ENCODE measurements around the gene ERVW-1. TPM values are rescaled to one million over a fixed set of nuclear protein-coding genes. Genes with fewer than 3 reads are reported as not detected.

ERVW-1 gene
- not detected in 2 replicates for total RNA-seq

GRCh38 chr7:92477681-92478080, at the start of gene ERVW-1:
ERVW-1 (minus strand) TSS chr7:92477946; CDS start chr7:92470381, 7,565 bp downstream.

GRCh38 chr7:92447345-92448204, 30.2 kb downstream of the ERVW-1 start, which contains the start of gene GATAD1:
GATAD1 (plus strand) TSS chr7:92447482; CDS start chr7:92447730, 248 bp downstream.

Other genes with a start within 250 kb of the ERVW-1 start
- gene KRIT1, start 232.0 kb downstream of the ERVW-1 start, total RNA-seq: 63.2 and 76.4 TPM in 2 replicates
- 94.9 and 113 TPM in 2 replicates for gene ANKIB1, start 232.0 kb downstream of the ERVW-1 start, total RNA-seq
- 31.1 and 41.6 TPM in 2 replicates for gene GATAD1, start 30.5 kb downstream of the ERVW-1 start, total RNA-seq
- 23.7 and 24.6 TPM in 2 replicates for gene PEX1, start 50.6 kb upstream of the ERVW-1 start, total RNA-seq
- gene RBM48, start 50.8 kb upstream of the ERVW-1 start, total RNA-seq: 11.1 and 17.3 TPM in 2 replicates
- gene FAM133B, start 112.4 kb upstream of the ERVW-1 start, total RNA-seq: 24.2 and 27.0 TPM in 2 replicates